H9 (cell line): ENCODE results near the gene ANKH. TPM values are rescaled to one million over a fixed set of nuclear protein-coding genes. Genes with fewer than 3 reads are reported as not detected.

Source experiments
- DNase-seq: peaks from one replicate; pipeline ENCODE4 v3.0.0-alpha.2; 2017
- H2AFZ ChIP-seq: one replicate; pipeline ENCODE4 v1.6.1; 2013; ENCODE audit warnings: mild to moderate bottlenecking, low read length, control low read depth, moderate library complexity
- H2AK5ac ChIP-seq: 2 replicates; pipeline ENCODE4 v1.6.1; 2013; ENCODE audit warnings: low read length, control low read depth, mixed read lengths; ENCODE audit not compliant: insufficient read length
- H2BK120ac ChIP-seq: one replicate; pipeline ENCODE4 v1.6.1; 2013; ENCODE audit warnings: low read depth, mild to moderate bottlenecking, low read length, control low read depth, inconsistent platforms; ENCODE audit not compliant: poor library complexity, severe bottlenecking
- H2BK12ac ChIP-seq: 2 replicates; pipeline ENCODE4 v1.6.1; 2013; ENCODE audit warnings: low read length, control low read depth, mixed read lengths, low read depth; ENCODE audit not compliant: insufficient read length
- H2BK15ac ChIP-seq: 2 replicates; pipeline ENCODE4 v1.6.1; 2013; ENCODE audit warnings: low read depth, low read length, control low read depth
- H2BK20ac ChIP-seq: one replicate; pipeline ENCODE4 v1.6.1; 2013; ENCODE audit warnings: low read depth, mild to moderate bottlenecking, low read length, control low read depth, inconsistent platforms; ENCODE audit not compliant: poor library complexity, severe bottlenecking
- H2BK5ac ChIP-seq: 2 replicates; pipeline ENCODE4 v1.6.1; 2013; ENCODE audit warnings: low read length, control low read depth, mixed read lengths; ENCODE audit not compliant: insufficient read length
- H3K14ac ChIP-seq: 2 replicates; pipeline ENCODE4 v1.6.1; 2013; ENCODE audit warnings: low read length, control low read depth; ENCODE audit not compliant: insufficient read depth
- H3K18ac ChIP-seq: 2 replicates; pipeline ENCODE4 v1.6.1; 2013; ENCODE audit warnings: low read depth, mild to moderate bottlenecking, mixed read lengths, low read length, control low read depth; ENCODE audit not compliant: insufficient read length
- H3K23ac ChIP-seq: 2 replicates; pipeline ENCODE4 v1.6.1; 2013; ENCODE audit warnings: low read length, control low read depth, mixed read lengths, low read depth; ENCODE audit not compliant: insufficient read length
- H3K23me2 ChIP-seq: 2 replicates; pipeline ENCODE4 v1.6.1; 2013; ENCODE audit warnings: low read depth, mild to moderate bottlenecking, mixed read lengths, low read length, control low read depth; ENCODE audit not compliant: insufficient read length, poor library complexity, severe bottlenecking
- H3K27ac ChIP-seq: 2 replicates; pipeline ENCODE4 v1.5.1; 2013; ENCODE audit warnings: low read length, control low read depth, mixed read lengths, low read depth; ENCODE audit not compliant: insufficient read length
- H3K27me3 ChIP-seq: 2 replicates; pipeline ENCODE4 v1.6.1; 2013; ENCODE audit warnings: low read length, control low read depth, inconsistent platforms; ENCODE audit not compliant: insufficient read depth
- H3K4ac ChIP-seq: 2 replicates; pipeline ENCODE4 v1.6.1; 2013; ENCODE audit warnings: low read depth, mild to moderate bottlenecking, control low read depth, inconsistent platforms, low read length, moderate library complexity
- H3K4me1 ChIP-seq: 2 replicates; pipeline ENCODE4 v1.6.1; 2013; ENCODE audit warnings: low read length, control low read depth, inconsistent platforms; ENCODE audit not compliant: insufficient read depth
- H3K4me2 ChIP-seq: 2 replicates; pipeline ENCODE4 v1.6.1; 2013; ENCODE audit warnings: low read length, control low read depth, mixed read lengths; ENCODE audit not compliant: insufficient read length, insufficient read depth
- H3K56ac ChIP-seq: 2 replicates; pipeline ENCODE4 v1.6.1; 2013; ENCODE audit warnings: low read depth, mild to moderate bottlenecking, mixed read lengths, low read length, control low read depth; ENCODE audit not compliant: insufficient read length
- H3K79me1 ChIP-seq: 2 replicates; pipeline ENCODE4 v1.6.1; 2013; ENCODE audit warnings: low read depth, mild to moderate bottlenecking, moderate library complexity, low read length, control low read depth, inconsistent platforms; ENCODE audit not compliant: insufficient read depth, poor library complexity, severe bottlenecking
- H3K79me2 ChIP-seq: 2 replicates; pipeline ENCODE4 v1.6.1; 2013; ENCODE audit warnings: low read length, control low read depth, inconsistent platforms; ENCODE audit not compliant: insufficient read depth
- H3K9ac ChIP-seq: 2 replicates; pipeline ENCODE4 v1.6.1; 2013; ENCODE audit warnings: low read length, control low read depth, mixed read lengths; ENCODE audit not compliant: insufficient read length; ENCODE audit errors: extremely low read depth
- H3K9me3 ChIP-seq: one replicate; pipeline ENCODE4 v1.6.1; 2013; ENCODE audit warnings: low read depth, low read length, inconsistent platforms; ENCODE audit not compliant: control insufficient read depth
- H3T11ph ChIP-seq: one replicate; pipeline ENCODE4 v1.6.1; 2013; ENCODE audit warnings: mild to moderate bottlenecking, low read length, control low read depth, inconsistent platforms
- H4K20me1 ChIP-seq: one replicate; pipeline ENCODE4 v1.6.1; 2013; ENCODE audit not compliant: control insufficient read depth, insufficient read length, insufficient read depth
- H4K5ac ChIP-seq: 2 replicates; pipeline ENCODE4 v1.6.1; 2013; ENCODE audit warnings: low read depth, mild to moderate bottlenecking, mixed read lengths, low read length, control low read depth; ENCODE audit not compliant: insufficient read length
- H4K8ac ChIP-seq: replicated peaks from 2 replicates; pipeline ENCODE4 v1.6.1; 2013; ENCODE audit warnings: low read length, control low read depth, mixed read lengths, low read depth; ENCODE audit not compliant: insufficient read length
- H4K91ac ChIP-seq: 2 replicates; pipeline ENCODE4 v1.6.1; 2013; ENCODE audit warnings: low read depth, mild to moderate bottlenecking, moderate library complexity, mixed read lengths, low read length, control low read depth; ENCODE audit not compliant: insufficient read length
- H3K27ac Mint-ChIP-seq, 3 experiments: 2 replicates in 2 of 3; 3 replicates in 1 of 3; pipeline ENCODE4 v1.8.0; 2020 to 2021; ENCODE audit warnings: mixed read lengths in 3 of 3, mild to moderate bottlenecking in 1 of 3, moderate library complexity in 1 of 3
- H3K27me3 Mint-ChIP-seq: 2 replicates; pipeline ENCODE4 v1.8.0; 2021; ENCODE audit warnings: low read depth, mild to moderate bottlenecking, moderate library complexity, mixed read lengths
- H3K36me3 Mint-ChIP-seq, 3 experiments: 2 replicates in 2 of 3; 3 replicates in 1 of 3; pipeline ENCODE4 v1.8.0; 2020 to 2021; ENCODE audit warnings: low read depth in 3 of 3, mixed read lengths in 3 of 3; ENCODE audit not compliant: insufficient read depth in 1 of 3
- H3K4me1 Mint-ChIP-seq, 2 experiments: 2 replicates each; pipeline ENCODE4 v1.8.0; 2020; ENCODE audit warnings: mixed read lengths in 2 of 2
- H3K4me3 Mint-ChIP-seq, 2 experiments: 2 replicates in 1 of 2; 3 replicates in 1 of 2; pipeline ENCODE4 v1.8.0; 2020 to 2021; ENCODE audit warnings: mild to moderate bottlenecking in 2 of 2, mixed read lengths in 2 of 2, moderate library complexity in 1 of 2
- H3K9me3 Mint-ChIP-seq, 2 experiments: 2 replicates in 1 of 2; 3 replicates in 1 of 2; pipeline ENCODE4 v1.8.0; 2020; ENCODE audit warnings: mild to moderate bottlenecking in 2 of 2, mixed read lengths in 2 of 2, moderate library complexity in 1 of 2
- CTCF ChIP-seq: fragments of 200-600 bp; sonication (generic); conservative IDR thresholded peaks from 3 replicates; pipeline ENCODE4 v1.8.0; 2021; ENCODE audit warnings: antibody characterized with exemption, mild to moderate bottlenecking
- WGBS: extraction: QIAGEN DNeasy Blood & Tissue Kit; methylation state at CpG from one replicate; pipeline ENCODE4 v1.1.7; 2013; ENCODE audit warnings: missing lambda C conversion rate, low lambda C conversion rate, mixed read lengths; ENCODE audit not compliant: insufficient read length; ENCODE audit errors: extremely low coverage; 5-methylcytosine and 5-hydroxymethylcytosine counted together
- total RNA-seq: library from RNA; stranded (reverse); gene quantifications from 2 replicates; pipeline ENCODE4 v1.2.1, GENCODE V29; 2021

The ANKH gene
- total RNA-seq, 1 experiment from 2014 or later: 9.6 TPM

- Histone ChIP-seq H3K4me2 (peak overlapping the region; percentile 11), H3K27ac (no peak overlapping the region), H3K23ac (no peak overlapping the region), H3K4me1 (peaks cover 15% of the 10 kb centered on the region; the same call in 1 of the 2 replicates), H3K9ac (no peak overlapping the region), H4K20me1 (no peaks in the 10 kb centered on the region), H2BK5ac (no peak overlapping the region), H3K56ac (no peak overlapping the region), H2AK5ac (no peak overlapping the region), H3K14ac (no peak overlapping the region), H3K79me1 (no peaks in the 10 kb centered on the region), H2BK12ac (no peak overlapping the region), H4K5ac (no peak overlapping the region), H3T11ph (no peak overlapping the region), H3K4ac (no peak overlapping the region), H2AFZ (no peak overlapping the region), H2BK15ac (no peak overlapping the region), H4K91ac (no peak overlapping the region), H2BK120ac (no peak overlapping the region), H3K79me2 (no peaks in the 10 kb centered on the region), H2BK20ac (no peak overlapping the region), H3K18ac (peak overlapping the region; percentile 10), H4K8ac (no peak overlapping the region), H3K23me2 (no peaks in the 10 kb centered on the region), H3K27me3 (no peaks in the 10 kb centered on the region), H3K9me3 (no peaks in the 10 kb centered on the region)
- Mint-ChIP-seq H3K9me3 (no peaks in the 10 kb centered on the region), H3K27ac (peak overlapping the region; percentile 70 to 94 (median 91)), H3K4me3 (peak overlapping the region; percentile 41 to 51; a peak in 4 of 5 replicates), H3K36me3 (no peaks in the 10 kb centered on the region; a peak in 1 of 7 replicates), H3K4me1 (peaks cover 41 to 47% of the 10 kb centered on the region in 2 experiments), H3K27me3 (peaks cover 2% of the 10 kb centered on the region; the same call in 1 of the 2 replicates)
- TF ChIP-seq CTCF: no peak
- peak; percentile 87 for DNase-seq
- no CpG with 5 or more reads among the region's 15 CpGs for WGBS
Measured at GRCh38 chr5:14728459-14728938, 143.1 kb downstream of the ANKH start.
